Aorta (tissue), 5 donors: ENCODE data around the gene MYH7B. TPM values are rescaled to one million over a fixed set of nuclear protein-coding genes. Genes with fewer than 3 reads are reported as not detected.
A peak's percentile ranks its signal among the peaks of the same experiment; 100 is the strongest.

Experiments used
- ATAC-seq: fragments of 200-7000 bp; cut with Tn5 transposase; one replicate; pipeline ENCODE4 v1.9.1; 2022; ENCODE audit warnings: moderate library complexity; ENCODE audit not compliant: low FRiP score
- DNase-seq, 2 donors: peaks; one replicate each; pipeline ENCODE4 v3.0.0-alpha.2; 2020
- H3K27ac ChIP-seq, 2 donors: one replicate each; pipeline ENCODE4 v1.5.1; 2013; ENCODE audit warnings: low read length in 2 of 2, mild to moderate bottlenecking in 2 of 2, moderate library complexity in 2 of 2, control low read depth in 1 of 2, inconsistent platforms in 1 of 2, low read depth in 1 of 2
- H3K27me3 ChIP-seq, 2 donors: one replicate each; pipeline ENCODE4 v1.6.1; 2013; ENCODE audit warnings: control low read depth in 1 of 2, low read length in 1 of 2, mild to moderate bottlenecking in 1 of 2, moderate library complexity in 1 of 2; ENCODE audit not compliant: insufficient read depth in 2 of 2, control insufficient read depth in 1 of 2
- H3K36me3 ChIP-seq, 2 donors: one replicate each; pipeline ENCODE4 v1.6.1; 2013; ENCODE audit warnings: control low read depth in 1 of 2, low read length in 1 of 2, mild to moderate bottlenecking in 1 of 2; ENCODE audit not compliant: insufficient read depth in 2 of 2, control insufficient read depth in 1 of 2
- H3K4me1 ChIP-seq, 2 donors: one replicate each; pipeline ENCODE4 v1.6.1; 2013; ENCODE audit warnings: low read length in 2 of 2, control low read depth in 1 of 2, mild to moderate bottlenecking in 1 of 2, moderate library complexity in 1 of 2; ENCODE audit not compliant: insufficient read depth in 2 of 2, control insufficient read depth in 1 of 2
- H3K4me3 ChIP-seq, 2 donors: one replicate each; pipeline ENCODE4 v1.5.1; 2013; ENCODE audit warnings: low read length in 2 of 2, control low read depth in 1 of 2, mild to moderate bottlenecking in 1 of 2
- H3K9me3 ChIP-seq: one replicate; pipeline ENCODE4 v1.6.1; 2013; ENCODE audit warnings: mild to moderate bottlenecking, low read length; ENCODE audit not compliant: control insufficient read depth
- WGBS, 2 donors: extraction: QIAGEN DNeasy Blood & Tissue Kit; methylation state at CpG; one replicate each; pipeline ENCODE4 v1.1.7; 2013; 5-methylcytosine and 5-hydroxymethylcytosine counted together
- intact Hi-C, 2 donors: fragments of 100-400 bp; cut with DNase I; formaldehyde crosslinking; loops; one replicate each; pipeline versions ENCODE4 v1.14.2 to v1.15.0; 2022
- polyA plus RNA-seq, 2 donors: library from polyadenylated mRNA; stranded (reverse); fragments of 200-250 nt; gene quantifications; one replicate each; pipeline ENCODE4 v1.2.3, GENCODE V29; 2013
- total RNA-seq, 2 donors: library from RNA; stranded (reverse); fragmentation: NEBNext Ultra II Directional; extraction: Animal tissue kit (Norgen Biotek cat#: 25700); gene quantifications; one replicate each; pipeline ENCODE4 v1.2.1, GENCODE V29; 2021
- donor health status: healthy with polysubstance abuse.
- donor health status: Bipolar disorder and iron deficiency.
- donor health status: DM: no; HTN: no; CAD: no.
- donor health status: DM: no; HTN: no; CAD: no.
- donor health status: DM: yes; HTN: yes; CAD: no.

The MYH7B gene
- total and polyA plus RNA-seq, 4 donors, result 0.13 to 4.6 (median 0.72) TPM

GRCh38 chr20:34938466-34939163, 17.1 kb upstream of the MYH7B start:
- ATAC-seq (peak; percentile 63), DNase-seq (peak; percentile 78 to 83)
- 71 to 75% methylated on average over 14 of the region's 14 CpGs for WGBS, 2 donors
- Histone ChIP-seq H3K27me3 (no peaks in the 10 kb centered on the region), H3K4me3 (no peak overlapping the region), H3K27ac (no peak overlapping the region), H3K36me3 (peaks cover 0 to 2% of the 10 kb centered on the region in 2 donors), H3K9me3 (no peaks in the 10 kb centered on the region), H3K4me1 (no peaks in the 10 kb centered on the region)
- intact Hi-C loops, result no loop called here

DNA sequence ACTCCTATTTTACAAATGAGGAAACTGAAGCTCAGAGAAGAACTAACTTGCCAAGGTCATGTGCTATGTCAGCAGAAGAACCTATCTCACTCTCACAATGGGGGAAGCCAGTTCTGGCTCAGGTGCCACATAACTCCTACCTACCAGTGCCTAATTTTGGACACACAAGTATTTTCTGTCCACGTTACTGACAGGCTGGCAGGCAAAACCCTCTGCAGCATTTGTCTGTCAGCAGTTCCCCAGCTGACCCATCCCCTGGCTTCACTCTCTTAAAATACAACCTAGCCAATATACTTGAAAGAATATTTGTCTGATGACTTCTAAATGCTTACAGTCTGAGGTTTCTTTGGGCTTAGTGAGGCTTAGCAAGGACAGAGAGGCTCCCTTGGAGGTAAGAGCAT, 15.6 kb upstream of the MYH7B start:
- Histone ChIP-seq H3K27ac (no peak overlapping the region), H3K36me3 (peaks cover 0 to 3% of the 10 kb centered on the region in 2 donors), H3K4me3 (no peak overlapping the region), H3K4me1 (no peaks in the 10 kb centered on the region), H3K27me3 (no peaks in the 10 kb centered on the region), H3K9me3 (no peaks in the 10 kb centered on the region)
- intact Hi-C loops, result no loop called here
- 58 to 66% methylated on average over 1 of the region's 1 CpG for WGBS, 2 donors
- DNase-seq, result no peak
- ATAC-seq, result no peak

DNA sequence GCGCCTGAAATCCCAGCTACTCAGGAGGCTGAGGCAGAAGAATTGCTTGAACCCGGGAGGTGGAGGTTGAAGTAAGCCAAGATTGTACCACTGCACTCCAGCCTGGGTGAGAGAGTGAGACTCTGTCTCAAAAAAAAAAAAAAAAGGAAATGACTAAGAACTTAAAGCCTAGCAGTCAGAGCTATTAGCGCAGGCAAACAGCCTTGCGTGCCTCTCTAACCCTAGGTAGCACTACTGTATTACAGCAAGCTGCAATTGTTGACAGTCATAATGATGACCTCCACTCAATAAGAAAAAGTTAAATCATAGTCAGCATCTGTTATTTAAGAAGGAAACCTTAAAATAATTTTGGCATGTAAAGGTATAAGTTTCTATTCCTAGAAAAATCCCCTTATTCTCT, 14.4 kb upstream of the MYH7B start:
- H3K4me1 ChIP-seq, result no peaks in the 10 kb centered on the region
- H3K27me3 ChIP-seq, result no peaks in the 10 kb centered on the region
- H3K4me3 ChIP-seq, result no peak overlapping the region
- WGBS, 2 donors, result 88 to 92% methylated on average over 4 of the region's 4 CpGs
- intact Hi-C loops, result no loop called here
- peaks cover 0 to 4% of the 10 kb centered on the region in 2 donors for H3K36me3 ChIP-seq
- H3K9me3 ChIP-seq, result no peaks in the 10 kb centered on the region
- DNase-seq (no peak), ATAC-seq (no peak)
- H3K27ac ChIP-seq, result no peak overlapping the region

DNA sequence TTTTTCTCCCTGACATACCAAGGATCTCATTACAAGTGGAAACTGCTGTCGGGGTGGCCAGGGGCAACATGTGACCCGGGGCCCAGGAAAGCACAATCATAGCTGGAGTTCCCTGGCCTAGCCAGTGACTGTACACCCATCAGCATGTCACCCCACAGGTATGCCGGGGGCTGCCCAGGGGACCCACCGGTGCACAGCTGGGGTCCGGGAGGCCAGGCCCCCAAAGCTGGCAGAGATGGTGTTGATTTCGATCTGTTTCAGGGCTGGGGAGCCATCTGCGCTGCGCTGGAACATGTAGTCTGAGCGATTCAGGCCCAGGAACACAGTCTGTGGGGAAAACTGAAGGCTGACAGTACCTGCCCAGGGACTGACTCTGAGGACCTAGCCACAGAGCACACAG, 13.4 kb upstream of the MYH7B start:
- ATAC-seq (no peak), DNase-seq (no peak)
- intact Hi-C loops, result no loop called here
- Histone ChIP-seq H3K4me3 (no peak overlapping the region), H3K9me3 (no peaks in the 10 kb centered on the region), H3K4me1 (no peaks in the 10 kb centered on the region), H3K27me3 (no peaks in the 10 kb centered on the region), H3K27ac (no peak overlapping the region), H3K36me3 (peaks cover 0 to 4% of the 10 kb centered on the region in 2 donors)
- 93 to 98% methylated on average over 9 of the region's 9 CpGs for WGBS, 2 donors

GRCh38 chr20:34943808-34944567, 11.7 kb upstream of the MYH7B start:
- Histone ChIP-seq H3K4me3 (no peak overlapping the region), H3K36me3 (peaks cover 0 to 4% of the 10 kb centered on the region in 2 donors), H3K27me3 (no peaks in the 10 kb centered on the region), H3K9me3 (no peaks in the 10 kb centered on the region), H3K4me1 (no peaks in the 10 kb centered on the region), H3K27ac (no peak overlapping the region)
- ATAC-seq, result no peak
- intact Hi-C loops, result no loop called here
- no peak for DNase-seq
- 72 to 86% methylated on average over 2 of the region's 2 CpGs for WGBS, 2 donors

DNA sequence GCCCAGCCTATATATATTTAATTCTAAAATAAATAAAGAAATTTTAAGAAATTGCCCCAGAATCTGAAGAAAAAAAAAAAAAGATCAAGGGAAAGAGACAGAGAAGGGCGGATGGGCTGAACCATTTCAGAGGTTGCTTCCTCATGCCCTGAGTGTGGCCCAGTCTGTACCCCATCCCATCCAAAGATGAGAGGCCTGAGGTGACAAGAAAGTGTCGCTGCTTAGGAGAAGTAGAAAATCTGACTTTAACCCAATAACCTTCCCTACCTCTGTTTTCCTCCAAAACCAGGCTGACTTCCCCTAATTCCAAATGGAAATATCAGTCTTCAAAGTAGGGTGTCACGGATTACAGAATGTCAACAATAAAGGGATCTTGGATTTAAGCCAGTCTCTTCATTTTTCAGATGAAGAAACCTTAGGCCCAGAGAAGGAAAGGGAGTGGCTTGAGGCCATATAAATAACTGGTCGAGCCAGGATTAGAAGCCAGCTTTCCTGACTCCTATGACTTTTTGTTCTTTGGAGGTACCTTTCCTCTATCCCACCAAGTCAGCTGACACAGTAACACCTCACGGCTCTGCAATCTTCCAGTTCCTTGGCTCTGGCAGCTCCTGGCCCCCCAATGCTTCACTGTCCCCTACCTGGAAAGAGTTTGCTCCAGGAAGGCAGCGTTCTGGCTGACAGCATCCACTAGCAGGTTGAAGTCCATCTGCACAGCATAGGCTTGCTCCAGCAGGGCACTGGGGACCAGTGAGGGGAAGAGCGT, 10.2 kb upstream of the MYH7B start:
- Histone ChIP-seq H3K36me3 (peaks cover 0 to 3% of the 10 kb centered on the region in 2 donors), H3K27ac (no peak overlapping the region), H3K9me3 (no peaks in the 10 kb centered on the region), H3K4me1 (no peaks in the 10 kb centered on the region), H3K27me3 (no peaks in the 10 kb centered on the region), H3K4me3 (no peak overlapping the region)
- ATAC-seq, result peak; percentile 21
- no peak for DNase-seq
- intact Hi-C loops, result no loop called here
- 80 to 83% methylated on average over 7 of the region's 7 CpGs for WGBS, 2 donors

GRCh38 chr20:34946661-34947060, 9.0 kb upstream of the MYH7B start:
- Histone ChIP-seq H3K36me3 (peaks cover 0 to 3% of the 10 kb centered on the region in 2 donors), H3K9me3 (no peaks in the 10 kb centered on the region), H3K27ac (no peak overlapping the region), H3K4me1 (no peaks in the 10 kb centered on the region), H3K27me3 (no peaks in the 10 kb centered on the region), H3K4me3 (no peak overlapping the region)
- intact Hi-C loops, result no loop called here
- ATAC-seq, result no peak
- DNase-seq, result no peak
- 89 to 92% methylated on average over 3 of the region's 3 CpGs for WGBS, 2 donors

- intact Hi-C loops, result no loop called here
- H3K9me3 ChIP-seq, result no peaks in the 10 kb centered on the region
- H3K27me3 ChIP-seq, result no peaks in the 10 kb centered on the region
- H3K36me3 ChIP-seq, result peaks cover 0 to 3% of the 10 kb centered on the region in 2 donors
- no peaks in the 10 kb centered on the region for H3K4me1 ChIP-seq
- no peak overlapping the region for H3K27ac ChIP-seq
- no peak overlapping the region for H3K4me3 ChIP-seq
- DNase-seq, result no peak
- no peak for ATAC-seq
These were observed 8.3 kb upstream of the MYH7B start for GRCh38 chr20:34947336-34947735.
